ENCODE measurements around the gene GLUD1. TPM values are rescaled to one million over a fixed set of nuclear protein-coding genes. Genes with fewer than 3 reads are reported as not detected.
"Not testable (repeated sequence)": the region's sequence is repeated elsewhere in the genome, so short reads cannot be mapped to it uniquely, and the experiment has no call there.

Gene GLUD1
- polyA plus RNA-seq (ENCODE audit: insufficient read length in 4 of 4): 100 to 1,000 TPM; 108 to 201 (median 131) TPM

DNA sequence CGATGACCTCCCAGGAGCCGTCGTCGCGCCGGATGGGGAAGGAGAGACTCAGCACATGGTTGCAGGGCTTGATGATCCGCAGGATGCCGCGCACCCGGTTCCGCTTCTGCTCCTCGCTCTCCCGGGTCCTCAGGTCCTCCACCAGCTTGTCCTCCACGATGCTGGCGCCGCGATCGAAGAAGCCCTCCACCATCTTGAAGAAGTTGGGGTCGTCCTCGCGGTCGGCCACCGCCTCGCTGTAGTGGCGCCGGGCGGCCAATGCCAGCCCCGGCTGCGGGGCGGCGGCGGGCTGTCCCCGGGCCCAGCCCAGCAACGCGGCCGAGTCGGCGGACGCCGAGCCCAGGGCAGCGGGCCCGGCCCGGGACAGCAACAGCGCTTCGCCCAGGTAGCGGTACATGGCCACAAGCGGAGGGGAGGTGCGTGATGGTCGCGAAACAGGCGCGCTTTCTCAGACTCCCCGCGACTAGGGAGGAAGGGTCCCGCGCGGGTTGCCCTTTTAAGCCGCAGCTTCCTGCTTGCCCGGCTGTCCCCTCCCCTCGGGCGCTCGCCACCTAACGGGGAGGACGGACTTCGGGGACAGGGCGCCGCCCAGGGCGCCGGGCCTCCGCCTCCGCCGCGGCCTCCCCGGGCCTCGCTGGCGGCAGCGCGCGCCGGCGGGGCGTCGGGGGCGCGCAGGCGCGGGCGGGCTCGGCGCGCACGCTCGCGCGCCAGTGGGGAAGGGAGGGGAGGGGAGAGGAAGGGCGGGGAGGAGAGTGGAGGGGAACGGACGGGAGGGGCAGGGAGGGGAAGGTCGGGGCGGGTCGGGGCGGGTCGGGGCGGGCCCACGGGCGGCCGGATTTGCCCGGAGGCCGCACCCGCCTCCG, at the start of gene GLUD1, which contains the start of gene SHLD2:
TSS of gene GLUD1 (minus strand) at position 471 of the 863 bp plus-strand sequence. CDS start at position 397, 74 bp downstream.
TSS of gene SHLD2 (plus strand) at position 834 of the 863 bp plus-strand sequence. CDS start 56,149 bp downstream, outside the sequence.
- DNase-seq (ENCODE audit: low read depth in 4 of 4, low spot score in 3 of 4): peak in 3 of 4 donors; percentile 77 to 79 (median 78)

DNA sequence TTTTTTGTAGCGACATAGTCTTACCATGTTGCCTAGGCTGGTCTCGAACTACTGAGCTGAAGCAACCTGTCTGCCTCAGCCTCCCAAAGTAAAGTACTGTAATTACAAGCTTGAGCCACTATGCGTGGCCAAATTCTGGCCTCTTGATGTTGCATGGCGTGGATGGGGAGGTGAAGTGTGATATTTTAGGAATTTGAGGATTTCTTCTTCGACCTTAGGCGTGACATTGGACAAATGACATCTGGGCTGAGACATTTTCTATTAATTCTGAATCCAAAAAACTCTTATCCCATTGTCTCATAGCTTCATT, 48.4 kb upstream of the GLUD1 start:
- not testable (repeated sequence) for DNase-seq (ENCODE audit: low read depth in 4 of 4, low spot score in 3 of 4)

DNA sequence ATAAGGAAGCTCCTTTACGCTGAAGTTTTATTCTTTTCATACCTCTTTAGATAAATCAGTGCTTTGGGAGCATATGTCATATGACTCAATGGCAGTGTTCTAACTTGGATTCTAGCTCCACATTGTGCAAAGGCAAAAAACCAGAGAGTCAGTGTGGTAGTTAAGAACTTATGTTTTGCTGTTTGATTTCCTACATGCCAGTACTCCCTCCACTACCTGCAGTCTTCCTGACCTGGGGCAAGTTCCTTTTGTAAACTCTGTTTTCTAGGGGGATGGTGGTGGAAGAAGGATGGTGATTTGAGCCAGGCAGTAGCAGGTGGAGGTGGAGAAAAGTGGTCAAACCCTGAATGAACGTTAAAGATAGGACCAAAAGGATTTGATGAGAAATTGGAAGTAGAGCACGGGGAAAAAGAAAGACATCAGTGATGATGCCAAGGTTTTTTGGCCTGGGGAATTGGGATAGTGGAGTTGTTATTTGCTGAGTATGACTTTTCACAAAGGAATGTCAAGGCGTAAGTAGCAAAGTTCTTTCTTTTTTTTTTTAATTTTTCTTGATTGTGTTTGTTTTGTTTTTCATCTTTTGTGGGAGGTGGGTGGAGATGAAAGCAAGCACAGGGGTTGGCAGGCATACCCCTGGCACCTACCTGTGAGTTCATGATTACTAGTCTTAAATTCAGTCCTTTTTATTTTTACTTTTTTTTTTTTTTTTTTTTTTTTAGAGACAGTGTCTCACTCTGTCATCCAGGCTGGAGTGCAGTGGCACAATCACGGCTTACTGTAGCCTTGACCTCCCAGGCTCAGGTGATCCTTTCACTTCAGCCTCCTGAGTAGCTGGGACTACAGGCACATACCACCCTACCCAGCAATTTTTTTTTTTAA, 47.8 kb upstream of the GLUD1 start:
- DNase-seq (ENCODE audit: low read depth in 4 of 4, low spot score in 3 of 4): not testable (repeated sequence)

DNA sequence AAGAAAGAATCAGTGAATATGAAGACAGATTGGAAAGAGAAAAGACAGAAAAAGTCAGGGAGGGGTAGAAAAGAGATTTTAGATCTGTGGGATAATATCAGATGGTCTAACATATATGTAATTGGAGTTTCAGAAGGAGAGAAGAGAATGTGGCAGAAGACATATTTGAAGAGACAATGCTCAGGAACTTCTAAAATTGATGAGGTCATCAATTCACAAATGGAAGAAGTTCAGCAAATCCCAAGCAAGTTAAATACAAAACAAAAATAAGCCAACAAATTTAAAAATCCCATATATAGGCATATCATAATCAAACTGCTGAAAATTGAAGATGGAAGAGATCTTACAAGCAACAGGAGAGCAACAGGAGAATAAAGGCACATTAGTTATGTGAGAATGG, 42.8 kb upstream of the GLUD1 start:
- not testable (repeated sequence) for DNase-seq (ENCODE audit: low read depth in 4 of 4, low spot score in 3 of 4)

DNA sequence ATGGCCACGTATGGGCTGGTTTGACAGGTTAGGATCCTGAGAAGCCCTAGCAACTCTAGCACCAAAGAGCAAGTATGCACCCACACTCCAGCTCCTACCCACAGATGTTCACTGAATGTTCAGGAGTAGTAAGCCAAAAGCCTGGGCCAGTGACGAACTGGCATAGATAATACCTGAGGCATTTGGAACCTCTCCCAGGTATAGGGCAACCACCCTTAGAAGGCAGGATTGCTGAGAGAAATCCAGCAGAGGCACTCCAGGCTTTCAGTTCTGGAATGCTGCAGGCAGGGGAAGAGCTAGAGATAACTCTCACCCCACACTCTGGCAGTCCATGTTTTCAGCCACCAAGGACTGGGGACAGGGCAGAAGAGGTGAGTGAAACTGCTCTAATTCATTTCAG, 39.8 kb upstream of the GLUD1 start:
- not testable (repeated sequence) for DNase-seq (ENCODE audit: low read depth in 4 of 4, low spot score in 3 of 4)

DNA sequence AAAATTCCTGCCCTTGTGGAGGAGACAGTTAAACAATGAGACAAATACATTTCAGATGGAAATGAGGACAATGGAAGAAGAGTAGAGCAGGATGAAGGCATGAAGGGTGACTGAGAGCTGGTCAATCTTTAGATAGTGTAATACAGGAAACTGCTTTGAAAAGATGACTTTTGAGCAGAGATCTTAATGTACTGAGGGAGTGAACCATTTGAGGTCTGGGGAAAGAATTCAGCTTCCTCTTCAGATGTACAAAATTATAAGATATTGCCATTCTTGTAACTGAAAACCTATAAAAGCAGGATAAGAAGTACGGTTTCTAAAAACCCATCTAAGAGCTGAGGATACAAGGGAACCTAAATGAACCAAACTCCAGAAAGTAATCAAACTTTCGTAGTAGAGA, 39.3 kb upstream of the GLUD1 start:
- DNase-seq (ENCODE audit: low read depth in 4 of 4, low spot score in 3 of 4): not testable (repeated sequence)

DNA sequence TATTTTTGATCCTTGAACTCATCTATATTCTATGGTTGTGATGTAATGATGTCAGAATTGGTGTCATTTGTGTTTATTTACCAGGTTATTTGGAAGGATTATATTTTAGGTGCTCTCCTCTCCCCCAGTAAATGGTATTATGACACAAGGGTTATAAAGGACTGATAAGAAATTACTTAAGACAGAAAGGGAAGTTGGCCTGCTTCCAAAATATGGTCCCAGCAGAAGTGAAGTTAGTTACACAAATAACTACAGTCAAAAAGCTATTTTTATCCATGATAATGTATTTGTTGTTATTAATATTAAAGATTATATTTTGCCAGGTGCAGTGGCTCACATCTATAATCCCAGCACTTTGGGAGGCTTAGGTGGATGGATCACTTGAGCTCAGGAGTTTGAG, 37.5 kb upstream of the GLUD1 start:
- not testable (repeated sequence) for DNase-seq (ENCODE audit: low read depth in 4 of 4, low spot score in 3 of 4)

DNA sequence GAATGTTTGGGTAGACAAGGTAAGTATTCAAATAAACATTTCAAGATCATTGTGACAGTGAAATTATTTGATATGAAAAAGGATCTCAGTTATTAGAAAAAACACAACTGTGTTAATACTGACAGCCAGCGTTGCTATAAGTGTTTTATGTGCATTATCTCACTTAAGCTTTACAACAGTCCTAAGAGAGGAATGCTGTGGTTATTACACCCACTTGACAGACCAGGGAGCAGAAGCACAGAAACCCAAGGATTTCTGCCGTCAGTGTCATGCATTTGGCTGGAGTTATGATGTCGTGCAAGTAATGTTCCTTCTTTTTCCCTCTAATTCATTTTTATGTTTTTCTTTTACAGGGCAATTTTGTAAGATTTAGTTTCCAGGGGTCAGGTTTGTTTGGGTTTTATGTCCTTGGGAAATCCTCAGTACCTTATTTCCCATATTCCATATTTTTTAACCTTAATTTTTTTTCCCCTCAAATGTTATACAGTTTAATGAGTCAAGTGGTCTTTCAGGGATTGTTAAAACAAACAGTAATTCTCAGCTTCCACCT, 33.0 kb upstream of the GLUD1 start:
- not testable (repeated sequence) for DNase-seq (ENCODE audit: low read depth in 4 of 4, low spot score in 3 of 4)

DNA sequence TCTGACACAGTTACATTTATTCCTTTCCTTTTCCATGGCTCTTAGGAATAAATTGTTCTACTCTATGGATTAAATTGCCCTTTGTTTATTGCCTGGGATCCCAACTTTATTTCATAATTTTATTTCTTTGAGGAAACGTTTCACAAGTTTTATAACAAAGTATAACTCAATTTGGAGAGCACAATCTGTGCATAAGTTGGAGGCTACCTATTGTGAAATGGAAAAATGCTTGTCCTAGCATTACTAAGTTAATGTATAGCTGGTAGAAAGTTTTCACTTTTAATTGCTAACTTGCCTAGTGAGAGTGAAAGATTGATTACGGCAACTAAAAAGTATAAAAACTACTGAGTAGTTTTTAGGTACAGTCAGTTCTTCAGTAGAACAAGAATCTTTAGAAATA, 32.4 kb upstream of the GLUD1 start:
- not testable (repeated sequence) for DNase-seq (ENCODE audit: low read depth in 4 of 4, low spot score in 3 of 4)

DNA sequence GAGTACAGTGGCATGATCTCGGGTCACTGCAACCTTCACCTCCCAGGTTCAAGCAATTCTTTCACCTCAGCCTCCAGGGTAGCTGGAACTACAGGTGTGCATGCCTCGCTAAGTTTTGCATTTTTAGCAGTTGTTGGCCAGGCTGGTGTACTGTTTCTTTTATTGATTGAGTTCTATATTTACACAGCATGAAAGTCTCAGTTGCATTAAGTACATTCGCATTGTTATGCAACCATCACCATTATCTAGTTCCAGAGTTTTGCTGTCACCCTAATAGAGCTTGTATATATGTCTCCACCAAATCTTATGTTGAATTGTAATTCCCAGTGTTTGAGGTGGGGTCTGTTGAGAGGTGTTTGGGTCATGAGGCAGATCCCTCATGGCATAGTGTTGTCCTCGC, 28.7 kb upstream of the GLUD1 start:
- not testable (repeated sequence) for DNase-seq (ENCODE audit: low read depth in 4 of 4, low spot score in 3 of 4)

DNA sequence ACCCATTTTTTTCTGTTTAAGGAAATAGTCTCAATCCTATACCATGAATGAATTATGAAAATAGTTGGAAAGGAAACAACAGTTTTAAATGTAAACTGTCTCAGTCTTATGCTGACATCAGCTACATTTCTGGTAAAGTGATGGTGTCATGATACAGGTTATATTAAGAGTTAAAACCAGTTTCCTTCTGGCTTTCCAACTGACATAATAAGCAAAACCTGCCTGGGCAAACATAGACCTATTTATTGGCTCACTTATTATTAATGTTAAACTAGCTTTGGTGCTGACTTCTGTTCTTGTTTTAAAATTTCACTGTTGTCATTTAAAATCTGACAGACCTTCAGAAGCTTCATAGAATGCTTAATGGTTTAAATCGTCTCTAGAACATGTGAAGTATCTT, 24.4 kb upstream of the GLUD1 start:
- DNase-seq (ENCODE audit: low read depth in 4 of 4, low spot score in 3 of 4): not testable (repeated sequence)

DNA sequence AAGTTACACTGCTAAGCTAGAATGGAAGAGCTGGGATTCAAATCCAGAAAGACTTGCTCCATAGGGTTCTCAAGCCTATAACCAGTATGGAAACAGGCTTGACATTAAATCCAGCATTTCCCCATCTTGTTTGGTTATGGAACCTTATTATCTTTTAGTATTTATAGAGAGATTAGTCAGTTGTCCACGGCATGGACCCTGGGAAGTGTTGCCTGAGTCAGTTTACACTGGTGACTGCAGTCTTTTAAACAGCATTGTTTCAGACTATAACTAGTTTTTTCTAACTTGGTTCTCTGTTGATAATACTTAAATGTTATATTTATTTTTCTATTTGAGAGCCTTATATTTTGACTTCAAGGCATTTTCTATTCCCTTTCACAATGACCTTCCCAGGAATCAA, 23.5 kb upstream of the GLUD1 start:
- DNase-seq (ENCODE audit: low read depth in 4 of 4, low spot score in 3 of 4): not testable (repeated sequence)

DNA sequence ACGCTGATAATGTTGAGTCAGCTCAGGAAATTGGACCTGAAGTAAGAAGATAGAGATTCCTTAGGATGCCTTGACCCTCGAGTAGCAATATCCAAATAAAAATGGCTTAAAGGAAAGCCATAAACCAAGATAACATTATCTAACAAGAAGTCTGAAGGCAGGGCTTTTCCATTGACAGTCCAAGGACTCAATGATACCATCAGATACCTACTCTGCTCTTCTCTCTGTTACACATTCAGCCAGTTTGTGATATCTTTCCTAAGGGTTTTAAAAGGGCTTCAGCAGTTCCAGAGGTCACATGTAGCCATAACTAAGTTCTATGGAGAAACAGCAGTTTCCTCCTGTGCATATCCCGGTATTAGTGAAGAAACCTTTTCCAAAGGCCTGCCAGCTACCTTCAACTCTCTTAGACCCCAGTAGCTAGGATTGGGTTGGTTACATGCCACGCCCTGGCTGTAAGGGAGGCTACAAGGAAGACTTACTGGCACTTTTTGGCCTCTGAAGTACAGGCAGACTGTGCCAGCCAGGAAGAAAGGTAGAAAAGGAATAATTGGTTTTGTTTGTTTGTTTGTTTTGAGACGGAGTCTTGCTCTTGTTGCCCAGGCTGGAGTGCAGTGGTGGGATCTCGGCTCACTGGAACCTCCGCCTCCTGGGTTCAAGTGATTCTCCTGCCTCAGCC, 10.9 kb upstream of the GLUD1 start:
- no peak for DNase-seq (ENCODE audit: low read depth in 4 of 4, low spot score in 3 of 4)

DNA sequence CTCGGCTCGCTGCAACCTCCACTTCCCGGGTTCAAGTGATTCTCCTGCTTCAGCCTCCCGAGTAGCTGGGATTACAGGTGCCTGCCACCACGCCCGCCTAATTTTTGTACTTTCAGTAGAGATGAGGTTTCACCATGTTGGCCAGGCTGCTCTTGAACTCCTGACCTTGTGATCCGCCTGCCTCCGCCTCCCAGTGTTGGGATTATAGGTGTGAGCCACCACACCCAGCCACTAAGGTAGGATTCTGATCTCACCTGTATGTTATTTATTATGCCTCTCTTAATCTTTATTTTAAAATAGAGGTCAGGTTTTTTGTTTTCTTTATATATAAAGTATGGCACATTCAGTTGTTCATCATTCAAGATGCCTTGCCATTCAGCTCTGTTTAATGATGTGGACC, 10.1 kb upstream of the GLUD1 start:
- not testable (repeated sequence) for DNase-seq (ENCODE audit: low read depth in 4 of 4, low spot score in 3 of 4)

DNA sequence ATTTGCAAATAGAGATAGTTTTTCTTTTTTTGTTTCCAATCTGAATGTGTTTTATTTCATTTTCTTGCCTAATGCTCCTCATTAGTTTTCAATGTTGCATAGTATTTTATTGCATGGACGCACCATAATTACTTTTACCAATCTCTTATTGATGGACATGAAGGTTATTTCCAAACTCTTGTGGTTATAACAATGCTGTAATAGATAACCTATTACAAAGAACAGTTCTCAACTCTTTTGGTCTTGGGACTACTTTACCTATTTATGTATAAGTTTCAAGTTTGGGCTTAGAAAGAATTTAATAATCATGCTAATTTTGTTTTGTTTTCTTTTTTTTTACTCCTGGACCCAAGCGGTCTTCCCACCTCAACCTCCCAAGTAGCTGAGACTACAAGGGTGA, 7.4 kb upstream of the GLUD1 start:
- no peak for DNase-seq (ENCODE audit: low read depth in 4 of 4, low spot score in 3 of 4)

DNA sequence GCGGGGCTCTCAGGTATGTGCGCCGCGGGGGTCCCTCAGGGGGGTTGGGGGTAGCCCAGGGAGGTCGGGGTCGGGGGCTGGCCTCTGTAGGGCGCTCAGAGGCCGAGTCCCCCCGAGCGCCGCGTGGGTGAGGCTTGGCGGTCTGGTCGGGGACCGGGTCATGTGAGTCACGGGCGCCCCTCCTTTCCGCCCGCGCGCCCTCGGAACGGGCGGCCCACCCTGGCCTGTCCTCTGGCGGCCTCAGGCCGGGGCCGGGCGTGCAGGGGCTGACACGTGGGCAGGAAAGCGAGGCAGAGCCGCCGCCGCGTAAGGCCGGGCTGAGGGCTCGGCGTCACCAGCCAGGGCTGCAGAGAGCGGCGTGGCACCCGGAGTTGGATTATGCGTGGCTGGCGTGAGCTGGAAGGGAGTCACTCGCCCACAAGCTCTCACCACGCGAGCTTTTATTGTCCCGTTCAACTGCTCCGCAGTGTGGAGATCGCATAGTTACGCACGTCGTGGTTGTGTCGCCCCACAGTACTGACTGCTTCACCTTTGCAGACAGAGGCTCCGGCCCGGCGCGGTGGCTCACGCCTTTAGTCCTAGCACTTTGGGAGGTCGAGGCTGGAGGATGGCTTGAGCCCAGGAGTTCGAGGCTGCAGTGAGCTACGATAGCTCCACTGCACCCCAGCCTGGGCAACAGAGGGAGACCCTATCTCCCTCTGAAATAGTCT, 748 bp upstream of the GLUD1 start:
- no peak for DNase-seq (ENCODE audit: low read depth in 4 of 4, low spot score in 3 of 4)

DNA sequence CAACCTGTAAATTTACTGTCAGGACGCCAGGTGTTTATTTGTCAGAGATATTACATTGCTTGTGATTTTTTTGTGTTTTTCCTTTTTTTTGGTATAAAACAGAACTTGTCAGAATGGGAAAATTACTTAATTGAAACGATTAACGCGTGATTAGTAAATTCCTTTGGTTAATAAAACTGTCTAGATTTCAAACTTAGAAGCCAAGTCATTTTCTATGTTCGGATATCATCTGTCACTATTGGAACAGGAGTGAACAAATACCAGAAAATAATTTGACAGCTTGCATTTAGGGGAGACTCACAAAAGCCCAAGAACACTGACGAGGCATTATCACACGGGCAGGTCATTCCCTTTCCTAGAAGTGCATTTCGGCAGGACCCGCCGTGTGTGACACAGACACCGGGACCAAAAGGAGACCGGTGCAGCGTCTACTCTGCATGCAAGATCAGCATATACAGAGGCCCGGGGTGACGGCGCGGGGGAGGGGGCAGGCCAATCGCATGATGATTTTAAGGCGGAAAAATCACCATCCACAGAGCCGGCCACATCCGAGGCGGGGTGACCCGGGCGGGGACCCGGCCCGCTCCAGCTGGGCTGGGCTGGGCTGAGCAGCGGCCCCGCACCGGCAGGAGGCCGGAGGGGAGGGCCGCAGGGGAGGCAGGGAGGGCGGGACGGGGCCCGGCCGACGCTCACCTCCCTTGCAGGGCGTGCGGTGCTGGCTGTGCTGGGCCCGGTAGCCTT, 841 bp downstream of the GLUD1 start:
- DNase-seq (ENCODE audit: low read depth in 4 of 4, low spot score in 3 of 4): no peak

DNA sequence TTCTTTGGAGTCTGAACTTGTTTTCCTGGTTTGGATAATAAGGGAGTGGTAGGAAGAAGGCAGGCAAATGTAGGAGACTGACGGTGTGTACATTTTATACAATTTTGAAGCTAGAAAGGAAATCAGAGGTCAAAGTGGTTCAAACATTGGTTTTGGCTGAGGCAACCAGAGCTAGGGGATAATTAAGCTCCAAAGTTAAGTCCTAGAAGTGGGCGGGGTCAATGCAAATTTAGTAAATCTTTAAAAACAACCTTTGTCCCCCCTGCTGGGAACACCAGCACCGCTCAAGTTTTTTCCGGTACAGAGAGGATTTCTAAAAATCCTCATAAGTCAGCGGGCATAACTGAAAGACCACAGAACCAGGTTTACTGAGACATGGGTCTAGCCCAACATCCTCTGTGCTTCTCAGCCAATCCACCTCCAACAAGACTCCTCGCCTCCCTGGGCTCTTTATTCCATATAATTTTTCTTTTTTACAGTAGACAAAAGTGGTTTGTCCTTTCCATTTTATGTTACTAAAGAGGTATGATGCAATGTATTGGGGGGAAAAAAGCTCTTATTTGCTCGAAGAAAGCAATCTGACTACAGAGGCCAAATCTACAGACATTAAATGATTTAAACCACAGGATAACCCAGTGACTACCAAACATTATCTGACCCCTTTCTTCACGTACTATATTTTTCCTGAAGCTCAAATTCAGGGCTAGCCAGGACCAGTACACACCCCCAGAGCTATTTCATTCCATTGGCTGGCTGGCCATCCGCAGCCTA, 1.6 kb downstream of the GLUD1 start:
- DNase-seq (ENCODE audit: low read depth in 4 of 4, low spot score in 3 of 4): no peak
